Chondrocyte (in vitro differentiated cells): ENCODE data around the gene TWF1. TPM values are rescaled to one million over a fixed set of nuclear protein-coding genes. Genes with fewer than 3 reads are reported as not detected.

Experiments used
- DNase-seq: peaks from one replicate; pipeline ENCODE4 v3.0.0; 2021; ENCODE audit warnings: mixed read lengths, low spot score
- H3K27ac Mint-ChIP-seq: one replicate; pipeline ENCODE4 v1.8.0; 2021; ENCODE audit warnings: mild to moderate bottlenecking, moderate library complexity, mixed read lengths; ENCODE audit not compliant: unreplicated experiment
- H3K27me3 Mint-ChIP-seq: 2 replicates; pipeline ENCODE4 v1.8.0; 2021; ENCODE audit warnings: low read depth, mixed read lengths
- H3K36me3 Mint-ChIP-seq: 2 replicates; pipeline ENCODE4 v1.8.0; 2021; ENCODE audit warnings: low read depth, mixed read lengths
- H3K4me1 Mint-ChIP-seq: 2 replicates; pipeline ENCODE4 v1.8.0; 2021; ENCODE audit warnings: low read depth, mild to moderate bottlenecking, mixed read lengths
- H3K4me3 Mint-ChIP-seq: one replicate; pipeline ENCODE4 v1.8.0; 2021; ENCODE audit warnings: mild to moderate bottlenecking, moderate library complexity, mixed read lengths; ENCODE audit not compliant: unreplicated experiment
- H3K9me3 Mint-ChIP-seq: 2 replicates; pipeline ENCODE4 v1.8.0; 2021; ENCODE audit warnings: low read depth, mixed read lengths
- CTCF ChIP-seq: fragments of 200-600 bp; sonication (generic); IDR thresholded peaks from 2 replicates; pipeline ENCODE4 v1.5.0; 2021; ENCODE audit warnings: antibody characterized with exemption, mild to moderate bottlenecking, moderate library complexity
- total RNA-seq: library from RNA; stranded (reverse); gene quantifications from 3 replicates; pipeline ENCODE4 v1.2.1, GENCODE V29; 2021

TWF1 gene
- total RNA-seq, 1 donor from 2014 or later: 91.6 TPM

GRCh38 chr12:43816168-43816567, 10.1 kb upstream of the TWF1 start:
- H3K4me3 Mint-ChIP-seq: no peak overlapping the region
- H3K27ac Mint-ChIP-seq: no peak overlapping the region
- H3K9me3 Mint-ChIP-seq: no peaks in the 10 kb centered on the region
- H3K27me3 Mint-ChIP-seq: no peaks in the 10 kb centered on the region
- no peaks in the 10 kb centered on the region for H3K36me3 Mint-ChIP-seq
- DNase-seq: no peak
- no peaks in the 10 kb centered on the region for H3K4me1 Mint-ChIP-seq
- TF ChIP-seq CTCF: no peak

- Mint-ChIP-seq H3K9me3 (no peaks in the 10 kb centered on the region), H3K27me3 (no peaks in the 10 kb centered on the region), H3K4me1 (no peaks in the 10 kb centered on the region), H3K27ac (no peak overlapping the region), H3K4me3 (no peak overlapping the region), H3K36me3 (no peaks in the 10 kb centered on the region)
- TF ChIP-seq CTCF: no peak
- no peak for DNase-seq
Observed at GRCh38 chr12:43815416-43815815, 9.3 kb upstream of the TWF1 start.

- Mint-ChIP-seq H3K36me3 (no peaks in the 10 kb centered on the region), H3K4me1 (no peaks in the 10 kb centered on the region), H3K27me3 (no peaks in the 10 kb centered on the region), H3K4me3 (no peak overlapping the region), H3K27ac (no peak overlapping the region), H3K9me3 (no peaks in the 10 kb centered on the region)
- DNase-seq: no peak
- TF ChIP-seq CTCF: no peak
Observed at GRCh38 chr12:43812926-43813325, 6.8 kb upstream of the TWF1 start.

GRCh38 chr12:43812057-43812456, 5.9 kb upstream of the TWF1 start:
- Mint-ChIP-seq H3K27me3 (no peaks in the 10 kb centered on the region), H3K4me3 (no peak overlapping the region), H3K27ac (no peak overlapping the region), H3K9me3 (no peaks in the 10 kb centered on the region), H3K4me1 (peaks cover 2% of the 10 kb centered on the region), H3K36me3 (no peaks in the 10 kb centered on the region)
- no peak for TF ChIP-seq CTCF
- DNase-seq: no peak

GRCh38 chr12:43807386-43807785, 1.3 kb upstream of the TWF1 start:
- no peaks in the 10 kb centered on the region for H3K9me3 Mint-ChIP-seq
- TF ChIP-seq CTCF: no peak
- no peak for DNase-seq
- H3K27me3 Mint-ChIP-seq: no peaks in the 10 kb centered on the region
- H3K4me1 Mint-ChIP-seq: peaks cover 26% of the 10 kb centered on the region
- H3K27ac Mint-ChIP-seq: no peak overlapping the region
- H3K36me3 Mint-ChIP-seq: peaks cover 3% of the 10 kb centered on the region
- no peak overlapping the region for H3K4me3 Mint-ChIP-seq
